ENCODE data around the gene PKD1L1.

- peak; percentile 25 for TF ChIP-seq TCF7L2 (IDR thresholded peaks at IDR 0.05; ENCODE audit: borderline replicate concordance, extremely low read depth, insufficient read depth, insufficient read length)
- TF ChIP-seq POLR2AphosphoS5 (IDR thresholded peaks at IDR 0.05; ENCODE audit: low read depth, low read length) = no peak
- TF ChIP-seq SP1 (IDR thresholded peaks at IDR 0.05; ENCODE audit: low read depth) = no peak
- TF ChIP-seq CBX3 (IDR thresholded peaks at IDR 0.05; ENCODE audit: low read depth) = no peak
- no peak for TF ChIP-seq EZH2phosphoT487 (IDR thresholded peaks at IDR 0.05; ENCODE audit: borderline replicate concordance)
- TF ChIP-seq RAD21 (IDR thresholded peaks at IDR 0.05; ENCODE audit: low read depth) = peak; percentile 83
Observed at GRCh38 chr7:47991741-47992311, 43.6 kb upstream of the PKD1L1 start.

Measured in HCT116 (cell line).